Esophagus muscularis mucosa (tissue), 4 donors: ENCODE measurements around the gene SLC26A2.

Experiments used
- CTCF ChIP-seq, 3 experiments: fragments of 200-600 bp in 2 of 3; fragments of 450-650 bp in 1 of 3; sonication (generic) in 2 of 3; IDR thresholded peaks; one replicate each; pipeline ENCODE4 v1.5.1; 2017 to 2019; ENCODE audit warnings: antibody characterized with exemption in 3 of 3, mild to moderate bottlenecking in 2 of 3, moderate library complexity in 1 of 3
- EP300 ChIP-seq: sonication (generic); formaldehyde crosslinking; IDR thresholded peaks from one replicate; pipeline ENCODE4 v1.6.1; 2017; ENCODE audit warnings: antibody characterized with exemption
- POLR2A ChIP-seq: fragments of 450-650 bp; IDR thresholded peaks from one replicate; pipeline ENCODE4 v1.6.1; 2017; ENCODE audit warnings: antibody characterized with exemption, moderate library complexity, mild to moderate bottlenecking, low read depth
- POLR2AphosphoS5 ChIP-seq, 2 donors: sonication (generic); formaldehyde crosslinking; IDR thresholded peaks; one replicate each; pipeline ENCODE4 v1.6.1; 2017; ENCODE audit warnings: antibody characterized with exemption in 2 of 2

GRCh38 chr5:149995385-149996204 is 35.0 kb downstream of the SLC26A2 start:
- TF ChIP-seq CTCF (IDR thresholded peaks at IDR 0.05) (no peak), POLR2AphosphoS5 (IDR thresholded peaks at IDR 0.05) (no peak), POLR2A (no peak), EP300 (no peak)
